Adrenal gland (tissue), 5 donors: ENCODE measurements around the gene TBC1D1.

Experiments used
- CTCF ChIP-seq, 6 experiments: fragments of 450-650 bp in 4 of 6; fragments of 200-600 bp in 2 of 6; sonication (generic) in 1 of 6; IDR thresholded peaks; 1 replicate in 5 of 6; 2 replicates in 1 of 6; pipeline versions ENCODE4 v1.5.1 to v1.8.0; 2016 to 2021; ENCODE audit warnings: antibody characterized with exemption in 6 of 6, mild to moderate bottlenecking in 2 of 6, moderate library complexity in 1 of 6
- POLR2A ChIP-seq, 2 donors: fragments of 450-650 bp; IDR thresholded peaks; one replicate each; pipeline ENCODE4 v1.6.1; 2017; ENCODE audit warnings: antibody characterized with exemption in 2 of 2, mild to moderate bottlenecking in 2 of 2, moderate library complexity in 1 of 2
- donor health status: DM: no; HTN: no; CAD: no.

- TF ChIP-seq CTCF (IDR thresholded peaks at IDR 0.05) (no peak), POLR2A (IDR thresholded peaks at IDR 0.05) (no peak)
These were observed 25.4 kb upstream of the TBC1D1 start for GRCh38 chr4:37865450-37865849.
